Stimulated activated naive CD8-positive, alpha-beta T cell treated with anti-CD3 and anti-CD28 coated beads, Interleukin-15, amount 100 ng/mL, for 72 hours (primary cell): ENCODE results near the gene MCF2L2.
"Not testable (repeated sequence)": the region's sequence is repeated elsewhere in the genome, so short reads cannot be mapped to it uniquely, and the experiment has no call there.

Experiments used
- ATAC-seq: fragments of 150-1000 bp; cut with Tn5 transposase; 2 replicates; pipeline ENCODE4 v1.10.0; 2021; ENCODE audit warnings: mild to moderate bottlenecking, moderate library complexity
- DNase-seq, 2 donors: peaks; one replicate each; pipeline ENCODE4 v3.0.0; 2021 to 2022
- H3K27ac Mint-ChIP-seq, 2 donors: one replicate each; pipeline ENCODE4 v1.8.0; 2022; ENCODE audit warnings: mild to moderate bottlenecking in 2 of 2, mixed read lengths in 2 of 2, moderate library complexity in 2 of 2
- H3K27me3 Mint-ChIP-seq: one replicate; pipeline ENCODE4 v1.8.0; 2022; ENCODE audit warnings: mixed read lengths
- H3K4me1 Mint-ChIP-seq: one replicate; pipeline ENCODE4 v1.8.0; 2022; ENCODE audit warnings: mild to moderate bottlenecking, mixed read lengths
- H3K4me3 Mint-ChIP-seq, 2 donors: one replicate each; pipeline ENCODE4 v1.8.0; 2022; ENCODE audit warnings: mild to moderate bottlenecking in 2 of 2, mixed read lengths in 2 of 2, moderate library complexity in 1 of 2
- H3K9me3 Mint-ChIP-seq, 2 donors: one replicate each; pipeline ENCODE4 v1.8.0; 2022; ENCODE audit warnings: mixed read lengths in 2 of 2

Gene MCF2L2

GRCh38 chr3:183430325-183430957 is 2.0 kb upstream of the MCF2L2 start:
- ATAC-seq: peak; percentile 71
- peaks cover 19% of the 10 kb centered on the region for H3K27me3 Mint-ChIP-seq
- no peaks in the 10 kb centered on the region for H3K9me3 Mint-ChIP-seq
- DNase-seq: peak in 1 of 2 donors; percentile 25
- peaks cover 42% of the 10 kb centered on the region for H3K4me1 Mint-ChIP-seq
- peak overlapping the region in 1 of 2 donors; percentile 3 for H3K27ac Mint-ChIP-seq
- peak overlapping the region; percentile 2 to 9 for H3K4me3 Mint-ChIP-seq

- H3K27ac Mint-ChIP-seq: peak overlapping the region in 1 of 2 donors; percentile 43
- H3K4me3 Mint-ChIP-seq: peak overlapping the region; percentile 81 to 93
- peaks cover 49% of the 10 kb centered on the region for H3K4me1 Mint-ChIP-seq
- H3K27me3 Mint-ChIP-seq: peaks cover 16% of the 10 kb centered on the region
- ATAC-seq: peak; percentile 56
- DNase-seq: no peak
- no peaks in the 10 kb centered on the region for H3K9me3 Mint-ChIP-seq
These were observed 458 bp downstream of the MCF2L2 start for GRCh38 chr3:183427876-183428446.

- peaks cover 49% of the 10 kb centered on the region for H3K4me1 Mint-ChIP-seq
- no peak for DNase-seq
- no peak for ATAC-seq
- peak overlapping the region; percentile 81 to 93 for H3K4me3 Mint-ChIP-seq
- H3K9me3 Mint-ChIP-seq: peaks cover 1 to 4% of the 10 kb centered on the region in 2 donors
- peak overlapping the region in 1 of 2 donors; percentile 35 for H3K27ac Mint-ChIP-seq
- peaks cover 16% of the 10 kb centered on the region for H3K27me3 Mint-ChIP-seq
These were observed 1.1 kb downstream of the MCF2L2 start for GRCh38 chr3:183427196-183427875.

DNA sequence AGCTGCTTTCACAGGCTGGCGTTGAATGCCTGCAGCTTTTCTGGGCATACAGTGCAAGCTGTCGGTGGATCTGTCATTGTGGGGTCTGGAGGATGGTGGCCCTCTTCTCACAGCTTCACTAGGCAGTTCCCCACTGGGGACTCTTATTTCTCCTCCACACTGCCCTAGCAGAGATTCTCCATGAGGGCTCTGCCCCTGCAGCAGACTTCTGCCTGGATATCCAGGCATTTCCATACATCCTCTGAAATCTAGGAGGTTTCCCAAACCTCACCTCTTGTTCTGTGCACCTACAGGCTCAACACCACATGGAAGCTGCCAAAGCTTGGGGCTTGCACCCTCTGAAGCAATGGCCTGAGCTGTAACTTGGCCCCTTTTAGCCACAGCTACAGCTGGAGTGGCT is 9.6 kb downstream of the MCF2L2 start:
- DNase-seq, H3K27me3 Mint-ChIP-seq, H3K27ac Mint-ChIP-seq, H3K4me1 Mint-ChIP-seq, H3K4me3 Mint-ChIP-seq, ATAC-seq: not testable (repeated sequence)
- peaks cover 24 to 49% of the 10 kb centered on the region in 2 donors for H3K9me3 Mint-ChIP-seq

GRCh38 chr3:183411216-183411922 is 17.1 kb downstream of the MCF2L2 start:
- peaks cover 9% of the 10 kb centered on the region for H3K27me3 Mint-ChIP-seq

GRCh38 chr3:183410759-183411158 is 17.7 kb downstream of the MCF2L2 start:
- Mint-ChIP-seq H3K4me3 (no peak overlapping the region), H3K27me3 (peaks cover 9% of the 10 kb centered on the region), H3K27ac (no peak overlapping the region), H3K4me1 (no peaks in the 10 kb centered on the region), H3K9me3 (no peaks in the 10 kb centered on the region)
- ATAC-seq (no peak), DNase-seq (no peak)

More at GRCh38 chr3:183411216-183411922, 17.1 kb downstream of the MCF2L2 start:
- Mint-ChIP-seq H3K27ac (no peak overlapping the region), H3K9me3 (no peaks in the 10 kb centered on the region), H3K4me3 (no peak overlapping the region), H3K4me1 (no peaks in the 10 kb centered on the region)
- no peak for ATAC-seq
- DNase-seq: no peak

GRCh38 chr3:183410280-183410679 is 18.1 kb downstream of the MCF2L2 start:
- ATAC-seq: no peak
- Mint-ChIP-seq H3K27me3 (peaks cover 7% of the 10 kb centered on the region), H3K4me1 (no peaks in the 10 kb centered on the region), H3K4me3 (no peak overlapping the region), H3K9me3 (no peaks in the 10 kb centered on the region), H3K27ac (no peak overlapping the region)
- DNase-seq: no peak

DNA sequence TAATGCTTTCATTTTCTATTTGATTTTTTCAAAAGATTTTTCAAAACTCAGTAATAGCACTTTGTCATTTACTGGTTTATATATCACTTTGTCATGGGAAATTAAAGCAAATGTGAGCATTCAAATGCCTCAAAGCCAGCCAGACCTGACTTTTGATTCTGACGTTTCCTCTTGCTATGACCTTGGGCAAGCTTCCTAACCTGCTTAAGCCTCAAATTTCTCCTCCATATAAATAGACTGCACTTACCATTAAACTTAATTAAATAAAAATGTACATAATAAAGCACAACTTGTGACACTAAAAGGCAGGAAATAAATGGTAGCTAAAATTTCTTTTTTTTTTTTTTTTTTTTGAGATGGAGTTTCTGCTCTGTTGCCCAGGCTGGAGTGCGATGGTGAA is 19.2 kb downstream of the MCF2L2 start:
- no peaks in the 10 kb centered on the region for H3K27me3 Mint-ChIP-seq
- DNase-seq (no peak), ATAC-seq (no peak)
- no peak overlapping the region for H3K4me3 Mint-ChIP-seq
- no peaks in the 10 kb centered on the region for H3K9me3 Mint-ChIP-seq
- no peak overlapping the region for H3K27ac Mint-ChIP-seq
- no peaks in the 10 kb centered on the region for H3K4me1 Mint-ChIP-seq

DNA sequence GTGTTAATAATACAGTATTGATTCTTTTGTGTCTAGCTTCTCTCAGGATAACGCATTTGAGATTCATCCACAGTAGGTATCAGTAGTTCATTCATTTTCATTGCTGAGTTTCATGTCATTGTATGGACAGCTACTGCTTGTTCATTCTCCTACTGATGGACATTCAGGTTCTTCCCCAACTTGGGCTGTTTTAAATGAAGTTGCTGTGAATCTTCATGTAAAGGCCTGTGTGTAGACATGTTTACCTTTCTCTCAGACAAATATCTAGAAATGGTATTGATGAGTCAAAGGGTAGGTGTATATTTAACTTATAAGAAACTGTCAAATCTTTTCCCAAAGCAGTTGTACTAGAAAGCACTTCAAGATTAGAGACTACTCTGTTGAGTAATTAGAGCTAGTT is 26.7 kb downstream of the MCF2L2 start:
- Mint-ChIP-seq H3K27me3 (no peaks in the 10 kb centered on the region), H3K4me3 (no peak overlapping the region)

GRCh38 chr3:183400352-183400751 is 28.1 kb downstream of the MCF2L2 start:
- DNase-seq (no peak), ATAC-seq (no peak)
- Mint-ChIP-seq H3K4me3 (no peak overlapping the region), H3K27me3 (no peaks in the 10 kb centered on the region), H3K27ac (no peak overlapping the region), H3K9me3 (no peaks in the 10 kb centered on the region), H3K4me1 (no peaks in the 10 kb centered on the region)

More for the DNA sequence above, 26.7 kb downstream of the MCF2L2 start:
- DNase-seq (no peak), ATAC-seq (no peak)
- Mint-ChIP-seq H3K4me1 (no peaks in the 10 kb centered on the region), H3K9me3 (no peaks in the 10 kb centered on the region), H3K27ac (no peak overlapping the region)

- DNase-seq (no peak), ATAC-seq (no peak)
- no peak overlapping the region for H3K4me3 Mint-ChIP-seq
- no peaks in the 10 kb centered on the region for H3K4me1 Mint-ChIP-seq
- H3K27me3 Mint-ChIP-seq: no peaks in the 10 kb centered on the region
- H3K27ac Mint-ChIP-seq: peak overlapping the region in 1 of 2 donors; percentile 14
- H3K9me3 Mint-ChIP-seq: no peaks in the 10 kb centered on the region
These were observed 31.6 kb downstream of the MCF2L2 start for GRCh38 chr3:183396662-183397391.

GRCh38 chr3:183394150-183394549 is 34.3 kb downstream of the MCF2L2 start:
- ATAC-seq (no peak), DNase-seq (no peak)
- Mint-ChIP-seq H3K27me3 (no peaks in the 10 kb centered on the region), H3K4me1 (peaks cover 8% of the 10 kb centered on the region), H3K4me3 (no peak overlapping the region), H3K27ac (no peak overlapping the region), H3K9me3 (no peaks in the 10 kb centered on the region)

- H3K27ac Mint-ChIP-seq: no peak overlapping the region
- DNase-seq (no peak), ATAC-seq (no peak)
- no peak overlapping the region for H3K4me3 Mint-ChIP-seq
- no peaks in the 10 kb centered on the region for H3K27me3 Mint-ChIP-seq
- no peaks in the 10 kb centered on the region for H3K9me3 Mint-ChIP-seq
- H3K4me1 Mint-ChIP-seq: peaks cover 8% of the 10 kb centered on the region
These were observed 34.8 kb downstream of the MCF2L2 start for GRCh38 chr3:183393625-183394024.

DNA sequence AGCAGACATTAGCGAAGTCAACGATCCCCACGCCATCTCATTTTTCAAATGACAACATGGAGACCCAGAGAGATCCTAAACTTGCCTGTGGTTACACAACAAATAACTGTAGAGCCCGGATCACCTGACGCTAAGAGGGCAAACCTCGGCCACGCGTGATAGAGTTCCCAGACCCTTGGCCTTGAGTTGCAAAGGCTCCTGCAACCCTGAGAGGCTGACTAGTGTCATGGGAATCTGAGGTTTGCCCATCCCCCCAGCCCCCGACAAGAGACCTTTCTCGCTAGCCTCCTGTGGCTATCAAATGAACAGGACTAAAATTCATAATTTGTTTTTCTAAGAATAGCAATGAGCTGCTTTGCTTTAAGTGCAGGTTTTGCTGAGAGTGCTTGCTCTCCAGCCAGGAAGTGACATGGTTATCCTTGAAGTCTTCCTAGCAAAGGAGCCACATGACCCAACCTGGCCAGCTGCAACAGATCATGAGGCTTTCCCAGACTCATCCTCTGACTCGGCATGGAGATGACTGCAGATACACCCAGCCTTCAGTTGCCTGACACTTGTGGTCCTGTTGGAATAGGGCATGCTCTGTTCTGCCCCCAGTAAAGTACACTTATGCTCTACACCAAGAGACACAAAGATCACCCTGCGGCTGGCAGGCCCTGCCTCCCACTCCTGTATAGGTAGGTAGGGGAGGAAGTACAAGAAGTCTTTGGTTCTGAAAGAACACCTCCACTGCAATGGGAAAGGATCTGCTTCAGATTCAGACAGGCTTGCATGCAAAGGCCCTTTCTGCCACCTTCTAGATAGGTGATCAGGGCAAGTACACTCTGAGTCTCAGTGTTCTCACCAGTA is 36.0 kb downstream of the MCF2L2 start:
- H3K27ac Mint-ChIP-seq: no peak overlapping the region
- H3K9me3 Mint-ChIP-seq: no peaks in the 10 kb centered on the region
- no peaks in the 10 kb centered on the region for H3K27me3 Mint-ChIP-seq
- H3K4me1 Mint-ChIP-seq: peaks cover 8% of the 10 kb centered on the region
- ATAC-seq (no peak), DNase-seq (no peak)
- no peak overlapping the region for H3K4me3 Mint-ChIP-seq
